ENCODE measurements around the gene SDCBP2. TPM values are rescaled to one million over a fixed set of nuclear protein-coding genes. Genes with fewer than 3 reads are reported as not detected.

Gene SDCBP2
- total RNA-seq, 1 experiment from 2014 or later: 3.3 TPM

- Mint-ChIP-seq H3K4me1 (no peaks in the 10 kb centered on the region), H3K27me3 (ENCODE audit: low read depth) (no peaks in the 10 kb centered on the region), H3K9me3 (no peaks in the 10 kb centered on the region; the same call in 1 of the 2 replicates), H3K4me3 (no peak overlapping the region), H3K27ac (no peak overlapping the region), H3K36me3 (peaks cover 36% of the 10 kb centered on the region)
- DNase-seq (ENCODE audit: low spot score) (no peak), ATAC-seq (no peak)
- CTCF ChIA-PET: interaction anchor here (0.7 kb wide), 1 partner anchor 160 kb away, joined by 7 read pairs; no protein-coding TSS in a partner anchor
- TF ChIP-seq ZNF317 (CRISPR knock-in tag; IDR thresholded peaks at IDR 0.05; ENCODE audit: borderline replicate concordance, low read depth): no peak
- TF ChIP-seq USF2 (CRISPR knock-in tag; IDR thresholded peaks at IDR 0.05): no peak
- no peak for TF ChIP-seq TCF7 (CRISPR knock-in tag; IDR thresholded peaks at IDR 0.05; ENCODE audit: low read depth)
- TF ChIP-seq ZNF512 (CRISPR knock-in tag; IDR thresholded peaks at IDR 0.05; ENCODE audit: borderline replicate concordance): no peak
- no peak for TF ChIP-seq RORB (CRISPR knock-in tag; IDR thresholded peaks at IDR 0.05)
- TF ChIP-seq MXD4 (CRISPR knock-in tag; IDR thresholded peaks at IDR 0.05; ENCODE audit: borderline replicate concordance): no peak
- TF ChIP-seq NR1H2 (CRISPR knock-in tag; IDR thresholded peaks at IDR 0.05): no peak
- TF ChIP-seq CREB1 (CRISPR knock-in tag; IDR thresholded peaks at IDR 0.05): no peak
- no peak for TF ChIP-seq HMGA2 (CRISPR knock-in tag; IDR thresholded peaks at IDR 0.05)
- no peak for TF ChIP-seq ZNF138 (CRISPR knock-in tag; conservative IDR thresholded peaks at IDR 0.05)
- TF ChIP-seq USF1 (CRISPR knock-in tag; IDR thresholded peaks at IDR 0.05): no peak
- POLR2A ChIA-PET: no interaction called here
Observed at GRCh38 chr20:1362484-1362883, 33.5 kb upstream of the SDCBP2 start.

GRCh38 chr20:1360094-1360846 lies 31.3 kb upstream of the SDCBP2 start:
- Mint-ChIP-seq H3K4me1 (no peaks in the 10 kb centered on the region), H3K27me3 (ENCODE audit: low read depth) (no peaks in the 10 kb centered on the region), H3K36me3 (peaks cover 34% of the 10 kb centered on the region), H3K4me3 (no peak overlapping the region), H3K27ac (no peak overlapping the region), H3K9me3 (no peaks in the 10 kb centered on the region)
- DNase-seq (ENCODE audit: low spot score): no peak
- TF ChIP-seq ETV6 (CRISPR knock-in tag; IDR thresholded peaks at IDR 0.05) (no peak), AR (CRISPR knock-in tag; IDR thresholded peaks at IDR 0.05) (no peak), TCF7 (CRISPR knock-in tag; IDR thresholded peaks at IDR 0.05; ENCODE audit: low read depth) (no peak), ZBTB43 (CRISPR knock-in tag; IDR thresholded peaks at IDR 0.05) (no peak), SP1 (CRISPR knock-in tag; conservative IDR thresholded peaks at IDR 0.05) (no peak), NFE2L1 (CRISPR knock-in tag; IDR thresholded peaks at IDR 0.05) (no peak), TEAD1 (CRISPR knock-in tag; IDR thresholded peaks at IDR 0.05) (no peak), E2F5 (CRISPR knock-in tag; IDR thresholded peaks at IDR 0.05) (no peak), ZNF416 (CRISPR knock-in tag; IDR thresholded peaks at IDR 0.05) (no peak), NFYB (CRISPR knock-in tag; conservative IDR thresholded peaks at IDR 0.05; ENCODE audit: low read depth) (no peak), GRHL2 (CRISPR knock-in tag; IDR thresholded peaks at IDR 0.05; ENCODE audit: insufficient replicate concordance, severe bottlenecking) (no peak), NR2C2 (CRISPR knock-in tag; IDR thresholded peaks at IDR 0.05) (no peak)
- ATAC-seq: no peak
- ChIA-PET CTCF (no interaction called here), POLR2A (no interaction called here)
